H1 (cell line): Measurements from ENCODE around the gene KCTD21. TPM values are rescaled to one million over a fixed set of nuclear protein-coding genes. Genes with fewer than 3 reads are reported as not detected.

Experiments
- HDAC2 ChIP-seq, 2 experiments: fragments of 300-600 bp in 1 of 2; sonication (generic) in 1 of 2; IDR thresholded peaks; 2 replicates each; pipeline ENCODE4 v1.6.1; 2011 to 2012; ENCODE audit warnings: low read depth in 2 of 2, low read length in 2 of 2, mild to moderate bottlenecking in 2 of 2, moderate library complexity in 2 of 2, borderline replicate concordance in 1 of 2, inconsistent platforms in 1 of 2
- HDAC6 ChIP-seq: IDR thresholded peaks from one replicate; pipeline ENCODE4 v1.7.1; 2012; ENCODE audit warnings: low read depth, mild to moderate bottlenecking, inconsistent platforms, low read length, moderate library complexity
- JUN ChIP-seq: IDR thresholded peaks from 2 replicates; pipeline ENCODE4 v1.6.1; 2011; ENCODE audit warnings: low read depth, mild to moderate bottlenecking, improper control_type of control experiment, low read length
- POU5F1 ChIP-seq: IDR thresholded peaks from 2 replicates; pipeline ENCODE4 v1.6.1; 2011; ENCODE audit warnings: low read depth, mild to moderate bottlenecking, low read length, moderate library complexity
- TAF1 ChIP-seq: IDR thresholded peaks from 2 replicates; pipeline ENCODE4 v1.6.1; 2011; ENCODE audit warnings: mild to moderate bottlenecking, low read depth, low read length
- polyA plus RNA-seq, 7 experiments: library from polyadenylated mRNA; depleted of rRNA in 3 of 7; stranded (reverse) in 5 of 7; unstranded in 2 of 7; fragments of >200 nt in 5 of 7; fragments of 200-250 nt in 2 of 7; gene quantifications; 1 replicate in 5 of 7; 2 replicates in 1 of 7; 4 replicates in 1 of 7; pipeline versions ENCODE4 v1.2.1 to v1.2.3, GENCODE V29; 2011 to 2013; ENCODE audit warnings: missing spikeins in 2 of 7, mixed read lengths in 2 of 7
- total RNA-seq: library from RNA; stranded (reverse); fragmentation: NEBNext Ultra II Directional; extraction: Animal tissue kit (Norgen Biotek cat#: 25700); gene quantifications from 2 replicates; pipeline ENCODE4 v1.2.1, GENCODE V29; 2021
- TF ChIP-seq, protein P1 (sequence below): IDR thresholded peaks from 2 replicates; pipeline ENCODE4 v1.6.1; 2012; ENCODE audit warnings: low read length, inconsistent platforms
- TF ChIP-seq, protein P2 (sequence below): IDR thresholded peaks from 2 replicates; pipeline ENCODE4 v1.6.1; 2012; ENCODE audit warnings: inconsistent platforms

The KCTD21 gene
- total and polyA plus RNA-seq, 2 of the 8 experiments (the other 6 are each of a cell fraction or from before 2014, with no cell fraction given), result 3.2 to 4.1 TPM

DNA sequence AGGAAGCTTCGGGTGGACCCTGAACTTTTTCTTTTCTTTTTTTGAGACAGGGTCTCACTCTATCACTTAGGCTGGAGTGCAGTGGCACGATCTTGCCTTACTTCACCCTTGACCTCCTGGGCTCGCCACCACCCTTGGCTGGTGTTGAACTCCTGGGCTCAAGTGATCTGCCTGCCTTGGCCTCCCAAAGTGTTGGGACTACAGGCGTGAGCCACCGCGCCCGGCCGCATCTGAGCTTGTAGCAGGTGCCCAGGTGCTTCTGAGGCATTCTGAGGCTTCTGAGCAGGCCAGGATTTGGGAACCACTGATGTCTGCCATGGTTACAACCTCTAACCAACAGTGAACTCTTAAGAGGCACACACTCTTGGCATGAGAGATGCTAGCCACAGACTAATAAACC is 5.4 kb upstream of the KCTD21 start (continued):
- TF ChIP-seq, protein P1, sequence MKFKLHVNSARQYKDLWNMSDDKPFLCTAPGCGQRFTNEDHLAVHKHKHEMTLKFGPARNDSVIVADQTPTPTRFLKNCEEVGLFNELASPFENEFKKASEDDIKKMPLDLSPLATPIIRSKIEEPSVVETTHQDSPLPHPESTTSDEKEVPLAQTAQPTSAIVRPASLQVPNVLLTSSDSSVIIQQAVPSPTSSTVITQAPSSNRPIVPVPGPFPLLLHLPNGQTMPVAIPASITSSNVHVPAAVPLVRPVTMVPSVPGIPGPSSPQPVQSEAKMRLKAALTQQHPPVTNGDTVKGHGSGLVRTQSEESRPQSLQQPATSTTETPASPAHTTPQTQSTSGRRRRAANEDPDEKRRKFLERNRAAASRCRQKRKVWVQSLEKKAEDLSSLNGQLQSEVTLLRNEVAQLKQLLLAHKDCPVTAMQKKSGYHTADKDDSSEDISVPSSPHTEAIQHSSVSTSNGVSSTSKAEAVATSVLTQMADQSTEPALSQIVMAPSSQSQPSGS, result no peak
- no peak for TF ChIP-seq JUN
- no peak for TF ChIP-seq HDAC6
- TF ChIP-seq HDAC2 (IDR thresholded peaks at IDR 0.05; ENCODE audit: borderline replicate concordance in 1 of 2, low read depth in 2 of 2, low read length in 2 of 2), result no peak
- TF ChIP-seq, protein P2, sequence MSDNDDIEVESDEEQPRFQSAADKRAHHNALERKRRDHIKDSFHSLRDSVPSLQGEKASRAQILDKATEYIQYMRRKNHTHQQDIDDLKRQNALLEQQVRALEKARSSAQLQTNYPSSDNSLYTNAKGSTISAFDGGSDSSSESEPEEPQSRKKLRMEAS, result no peak
- no peak for TF ChIP-seq POU5F1
- no peak for TF ChIP-seq TAF1
